Middle frontal gyrus (tissue), 1 donor: ENCODE measurements around the gene SLC7A14.

Experiments
- DNase-seq: peaks from one replicate; pipeline ENCODE4 v3.0.0-alpha.2; 2015; ENCODE audit warnings: low spot score; ENCODE audit errors: extremely low spot score

The SLC7A14 gene

GRCh38 chr3:170536712-170537111 is 49.2 kb downstream of the SLC7A14 start:
- no peak for DNase-seq

GRCh38 chr3:170534227-170534626 is 51.6 kb downstream of the SLC7A14 start:
- no peak for DNase-seq

GRCh38 chr3:170532573-170532972 is 53.3 kb downstream of the SLC7A14 start:
- DNase-seq = no peak

GRCh38 chr3:170531657-170532335 is 54.1 kb downstream of the SLC7A14 start:
- no peak for DNase-seq

- no peak for DNase-seq
Observed at GRCh38 chr3:170531054-170531453, 54.8 kb downstream of the SLC7A14 start.

GRCh38 chr3:170529912-170530311 is 56.0 kb downstream of the SLC7A14 start:
- no peak for DNase-seq

- no peak for DNase-seq
Observed at GRCh38 chr3:170529346-170529745, 56.5 kb downstream of the SLC7A14 start.

GRCh38 chr3:170528726-170529125 is 57.1 kb downstream of the SLC7A14 start:
- no peak for DNase-seq

- DNase-seq = no peak
Observed at GRCh38 chr3:170524073-170524472, 61.8 kb downstream of the SLC7A14 start.

GRCh38 chr3:170523248-170523647 is 62.6 kb downstream of the SLC7A14 start:
- no peak for DNase-seq

GRCh38 chr3:170522201-170522600 is 63.7 kb downstream of the SLC7A14 start:
- no peak for DNase-seq

GRCh38 chr3:170520996-170521395 is 64.9 kb downstream of the SLC7A14 start:
- DNase-seq = no peak

GRCh38 chr3:170517242-170517945 is 68.5 kb downstream of the SLC7A14 start:
- no peak for DNase-seq

GRCh38 chr3:170513642-170514041 is 72.2 kb downstream of the SLC7A14 start:
- no peak for DNase-seq

- no peak for DNase-seq
Observed at GRCh38 chr3:170511371-170511770, 74.5 kb downstream of the SLC7A14 start.

GRCh38 chr3:170508839-170509238 is 77.0 kb downstream of the SLC7A14 start:
- DNase-seq = no peak

GRCh38 chr3:170508291-170508690 is 77.6 kb downstream of the SLC7A14 start:
- no peak for DNase-seq

- no peak for DNase-seq
Observed at GRCh38 chr3:170507063-170507462, 78.8 kb downstream of the SLC7A14 start.

GRCh38 chr3:170506556-170506955 is 79.3 kb downstream of the SLC7A14 start:
- DNase-seq = no peak

GRCh38 chr3:170502297-170502696 is 83.6 kb downstream of the SLC7A14 start:
- no peak for DNase-seq

- DNase-seq = no peak
Observed at GRCh38 chr3:170500995-170501394, 84.9 kb downstream of the SLC7A14 start.

GRCh38 chr3:170500462-170500861 is 85.4 kb downstream of the SLC7A14 start:
- no peak for DNase-seq

GRCh38 chr3:170499562-170500156 is 86.2 kb downstream of the SLC7A14 start:
- DNase-seq = no peak
